SK-N-SH (cell line): Measurements from ENCODE around the gene RNF130. TPM values are rescaled to one million over a fixed set of nuclear protein-coding genes. Genes with fewer than 3 reads are reported as not detected.

ENCODE experiments used
- CTCF ChIA-PET: fragments of 300-600, 350-600 bp; formaldehyde crosslinking; extraction: SDS; loops from one replicate; lab custom pipeline; 2021; lab: Yijun Ruan, JAX
- POLR2A ChIA-PET: fragments of 350-600 bp; sonication (Branson Sonifier 250); formaldehyde crosslinking; extraction: SDS; loops from one replicate; lab custom pipeline; 2020; ENCODE audit warnings: antibody characterized with exemption, inconsistent platforms; lab: Yijun Ruan, JAX
- DNase-seq: peaks from one replicate; pipeline ENCODE4 v3.0.0; 2012
- H2AFZ ChIP-seq: fragments of 200-600 bp; sonication (generic); 2 replicates; pipeline ENCODE4 v1.8.1; 2016; ENCODE audit warnings: antibody characterized with exemption, mild to moderate bottlenecking, low read depth
- H3F3A ChIP-seq: fragments of 200-600 bp; sonication (generic); replicated peaks from 2 replicates; pipeline ENCODE3; 2016; ENCODE audit warnings: antibody characterized with exemption, mild to moderate bottlenecking; ENCODE audit not compliant: insufficient read depth
- H3K27ac ChIP-seq, 2 experiments: fragments of 200-500 bp in 1 of 2; fragments of 200-600 bp in 1 of 2; sonication (Bioruptor generic) in 1 of 2; sonication (generic), shearing (Covaris generic) in 1 of 2; 2 replicates each; pipeline versions ENCODE4 v1.5.1 to v1.6.1; 2014 to 2016; ENCODE audit warnings: low read depth in 2 of 2, inconsistent platforms in 1 of 2, low read length in 1 of 2, mild to moderate bottlenecking in 1 of 2, mixed read lengths in 1 of 2
- H3K27me3 ChIP-seq: fragments of 200-600 bp; sonication (generic), shearing (Covaris generic); 2 replicates; pipeline ENCODE4 v1.6.1; 2016; ENCODE audit warnings: mixed run types; ENCODE audit not compliant: insufficient read depth
- H3K36me3 ChIP-seq, 2 experiments: fragments of 200-500 bp in 1 of 2; fragments of 200-600 bp in 1 of 2; sonication (Bioruptor generic) in 1 of 2; sonication (generic) in 1 of 2; replicated peaks in 1 of 2; 2 replicates each; pipeline versions ENCODE3 to v1.5.1; 2014 to 2016; ENCODE audit warnings: low read length in 1 of 2, mild to moderate bottlenecking in 1 of 2; ENCODE audit not compliant: insufficient read depth in 2 of 2, control insufficient read depth in 1 of 2
- H3K4me1 ChIP-seq, 2 experiments: fragments of 200-500 bp in 1 of 2; fragments of 200-600 bp in 1 of 2; sonication (Bioruptor generic) in 1 of 2; sonication (generic), shearing (Covaris generic) in 1 of 2; 2 replicates each; pipeline versions ENCODE4 v1.5.1 to v1.6.1; 2014 to 2016; ENCODE audit warnings: low read depth in 1 of 2, low read length in 1 of 2, mixed run types in 1 of 2; ENCODE audit not compliant: insufficient read depth in 2 of 2, control insufficient read depth in 1 of 2
- H3K4me2 ChIP-seq: fragments of 200-600 bp; sonication (generic), shearing (Covaris generic); 2 replicates; pipeline ENCODE4 v1.6.1; 2017; ENCODE audit warnings: mixed run types
- H3K4me3 ChIP-seq, 2 experiments: fragments of 200-500 bp in 1 of 2; fragments of 200-600 bp in 1 of 2; sonication (Bioruptor generic) in 1 of 2; sonication (generic), shearing (Covaris generic) in 1 of 2; 2 replicates each; pipeline versions ENCODE4 v1.5.1 to v1.8.1; 2014 to 2016; ENCODE audit warnings: low read depth in 2 of 2, inconsistent platforms in 1 of 2, low read length in 1 of 2, mild to moderate bottlenecking in 1 of 2, mixed read lengths in 1 of 2, moderate library complexity in 1 of 2
- H3K79me2 ChIP-seq: fragments of 200-600 bp; sonication (generic); 2 replicates; pipeline ENCODE4 v1.8.1; 2017; ENCODE audit warnings: mild to moderate bottlenecking; ENCODE audit not compliant: insufficient read depth
- H3K9ac ChIP-seq: fragments of 200-600 bp; sonication (generic); 2 replicates; pipeline ENCODE4 v1.6.1; 2017; ENCODE audit warnings: mixed run types
- H3K9me2 ChIP-seq: fragments of 200-600 bp; sonication (generic); 2 replicates; pipeline ENCODE4 v1.6.1; 2017; ENCODE audit warnings: mixed run types
- H3K9me3 ChIP-seq: fragments of 200-600 bp; sonication (generic); 2 replicates; pipeline ENCODE4 v1.6.1; 2017; ENCODE audit warnings: mixed run types, mild to moderate bottlenecking, moderate library complexity
- H4K20me1 ChIP-seq: fragments of 200-600 bp; sonication (generic); 2 replicates; pipeline ENCODE4 v1.6.1; 2017; ENCODE audit warnings: mild to moderate bottlenecking, mixed run types; ENCODE audit not compliant: insufficient read depth
- CHD2 ChIP-seq: fragments of 150-350 bp; IDR thresholded peaks from 2 replicates; pipeline ENCODE4 v1.6.1; 2018; ENCODE audit warnings: low read length; ENCODE audit not compliant: partially characterized antibody
- EP300 ChIP-seq, 2 experiments: IDR thresholded peaks; 2 replicates each; pipeline versions ENCODE4 v1.4.0 to v1.6.1; 2012; ENCODE audit warnings: borderline replicate concordance in 1 of 2, low read depth in 1 of 2, low read length in 1 of 2
- JUND ChIP-seq: IDR thresholded peaks from 2 replicates; pipeline ENCODE4 v1.4.0; 2012
- POLR2AphosphoS5 ChIP-seq: IDR thresholded peaks from 2 replicates; pipeline ENCODE4 v1.6.1; 2012; ENCODE audit warnings: low read depth, low read length
- RAD21 ChIP-seq: IDR thresholded peaks from 2 replicates; pipeline ENCODE4 v1.6.1; 2012; ENCODE audit warnings: mild to moderate bottlenecking, low read length
- RFX5 ChIP-seq: IDR thresholded peaks from 2 replicates; pipeline ENCODE4 v1.6.1; 2012; ENCODE audit warnings: mild to moderate bottlenecking, improper control_type of control experiment, low read length
- SMC3 ChIP-seq: IDR thresholded peaks from 2 replicates; pipeline ENCODE4 v1.6.1; 2012; ENCODE audit warnings: low read depth, low read length, improper control_type of control experiment
- TAF1 ChIP-seq: IDR thresholded peaks from 2 replicates; pipeline ENCODE4 v1.6.1; 2012; ENCODE audit warnings: low read depth, mild to moderate bottlenecking, low read length, moderate library complexity, borderline replicate concordance
- TEAD4 ChIP-seq: IDR thresholded peaks from 2 replicates; pipeline ENCODE4 v1.4.0; 2012; ENCODE audit warnings: mild to moderate bottlenecking, borderline replicate concordance; ENCODE audit not compliant: insufficient read depth
- WGBS: methylation state at CpG from one replicate; pipeline ENCODE4 v1.1.6; 2017; ENCODE audit warnings: low lambda C conversion rate; 5-methylcytosine and 5-hydroxymethylcytosine counted together
- polyA plus RNA-seq, 3 experiments: library from polyadenylated mRNA; depleted of rRNA; stranded (reverse); fragments of >200 nt; gene quantifications; 2 replicates each; pipeline ENCODE4 v1.2.3, GENCODE V29; 2012
- TF ChIP-seq, protein P1 (sequence below): IDR thresholded peaks from 2 replicates; pipeline ENCODE4; 2012
- TF ChIP-seq, protein P2 (sequence below): fragments of 150-350 bp; IDR thresholded peaks from 2 replicates; pipeline ENCODE4 v1.6.1; 2017; ENCODE audit warnings: antibody characterized with exemption, low read length, low read depth, borderline replicate concordance
- TF ChIP-seq, protein P3 (sequence below): IDR thresholded peaks from 2 replicates; pipeline ENCODE4 v1.4.0; 2012; ENCODE audit warnings: low read depth, borderline replicate concordance
- TF ChIP-seq, protein P4 (sequence below): IDR thresholded peaks from 2 replicates; pipeline ENCODE4 v1.4.0; 2012; ENCODE audit warnings: low read depth

RNF130 gene
- polyA plus RNA-seq, 1 of the 3 experiments (the other 2 are of a cell fraction), result 41.4 TPM

DNA sequence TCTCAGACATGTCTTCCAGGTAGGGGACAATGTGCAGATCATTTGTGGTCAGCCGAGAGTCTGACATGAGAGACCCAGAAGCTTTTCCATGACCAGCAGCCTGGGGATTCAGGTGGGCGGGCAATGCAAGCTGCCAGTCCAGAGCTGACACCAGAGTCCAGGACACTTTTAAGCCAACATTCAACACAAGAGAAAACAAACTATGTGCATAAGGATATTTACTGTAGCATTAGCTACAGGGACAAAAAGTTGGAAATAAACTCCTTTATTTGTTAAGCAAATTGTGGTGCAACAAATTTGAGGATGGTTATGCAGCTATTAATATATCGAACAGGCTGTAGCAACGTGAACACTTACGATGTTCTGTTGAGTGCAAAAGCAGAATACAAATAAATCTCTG is 9.9 kb upstream of the RNF130 start (continued):
- TF ChIP-seq TEAD4, result no peak
- no peak for TF ChIP-seq POLR2AphosphoS5
- no peak for TF ChIP-seq TAF1
- no peak for TF ChIP-seq RFX5

DNA sequence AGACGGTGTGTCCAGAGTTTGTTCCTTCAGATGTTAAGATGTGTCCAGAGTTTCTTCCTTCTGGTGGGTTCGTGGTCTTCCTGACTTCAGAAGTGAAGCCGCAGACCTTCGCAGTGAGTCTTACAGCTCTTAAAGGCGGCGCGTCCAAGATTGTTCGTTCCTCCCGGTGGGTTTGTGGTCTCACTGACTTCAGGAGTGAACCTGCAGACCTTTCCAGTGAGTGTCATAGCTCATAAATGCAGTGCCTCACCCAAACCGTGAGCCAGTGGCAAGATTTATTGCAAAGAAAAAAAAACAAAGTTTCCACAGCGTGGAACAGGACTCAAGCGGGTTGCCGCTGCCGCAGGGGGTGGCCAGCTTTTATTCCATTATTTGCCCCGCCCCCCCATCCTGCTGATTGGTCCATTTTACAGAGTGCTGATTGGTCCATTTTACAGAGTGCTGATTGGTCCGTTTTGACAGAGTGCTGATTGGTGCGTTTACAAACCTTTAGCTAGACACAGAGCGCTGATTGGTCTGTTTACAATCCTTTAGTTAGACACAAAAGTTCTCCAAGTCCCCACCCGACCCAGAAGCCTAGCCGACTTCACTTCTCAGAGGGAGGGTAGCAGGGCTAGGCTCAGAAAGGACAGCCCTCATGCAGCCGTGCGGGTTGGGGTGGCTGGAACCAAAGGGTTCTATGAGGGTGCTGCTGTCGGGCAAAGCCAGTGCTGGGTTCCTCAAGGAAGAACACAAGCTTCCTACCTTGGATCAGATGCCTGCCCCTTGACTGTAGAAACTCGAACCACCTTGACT is 9.1 kb upstream of the RNF130 start:
- no peak for DNase-seq
- POLR2A ChIA-PET, result no interaction called here
- Histone ChIP-seq H3K9me2 (no peaks in the 10 kb centered on the region), H3F3A (no peaks in the 10 kb centered on the region), H3K9ac (no peak overlapping the region), H2AFZ (no peak overlapping the region), H3K4me2 (no peak overlapping the region), H3K9me3 (no peaks in the 10 kb centered on the region), H3K36me3 (no peaks in the 10 kb centered on the region), H3K4me1 (peaks cover 0 to 3% of the 10 kb centered on the region in 2 experiments; a peak in 1 of 4 replicates), H4K20me1 (no peaks in the 10 kb centered on the region), H3K4me3 (no peak overlapping the region), H3K27me3 (no peaks in the 10 kb centered on the region), H3K79me2 (no peaks in the 10 kb centered on the region), H3K27ac (no peak overlapping the region)
- CTCF ChIA-PET, result interaction anchor here (1.1 to 3.6 kb wide), 2 partner anchors 10 to 106 kb away, joined by 3 to 22 read pairs; no protein-coding TSS in a partner anchor
- TF ChIP-seq JUND (no peak), SMC3 (no peak)
- TF ChIP-seq, protein P1, sequence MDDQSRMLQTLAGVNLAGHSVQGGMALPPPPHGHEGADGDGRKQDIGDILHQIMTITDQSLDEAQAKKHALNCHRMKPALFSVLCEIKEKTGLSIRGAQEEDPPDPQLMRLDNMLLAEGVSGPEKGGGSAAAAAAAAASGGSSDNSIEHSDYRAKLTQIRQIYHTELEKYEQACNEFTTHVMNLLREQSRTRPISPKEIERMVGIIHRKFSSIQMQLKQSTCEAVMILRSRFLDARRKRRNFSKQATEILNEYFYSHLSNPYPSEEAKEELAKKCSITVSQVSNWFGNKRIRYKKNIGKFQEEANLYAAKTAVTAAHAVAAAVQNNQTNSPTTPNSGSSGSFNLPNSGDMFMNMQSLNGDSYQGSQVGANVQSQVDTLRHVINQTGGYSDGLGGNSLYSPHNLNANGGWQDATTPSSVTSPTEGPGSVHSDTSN, result no peak
- TF ChIP-seq, protein P2, sequence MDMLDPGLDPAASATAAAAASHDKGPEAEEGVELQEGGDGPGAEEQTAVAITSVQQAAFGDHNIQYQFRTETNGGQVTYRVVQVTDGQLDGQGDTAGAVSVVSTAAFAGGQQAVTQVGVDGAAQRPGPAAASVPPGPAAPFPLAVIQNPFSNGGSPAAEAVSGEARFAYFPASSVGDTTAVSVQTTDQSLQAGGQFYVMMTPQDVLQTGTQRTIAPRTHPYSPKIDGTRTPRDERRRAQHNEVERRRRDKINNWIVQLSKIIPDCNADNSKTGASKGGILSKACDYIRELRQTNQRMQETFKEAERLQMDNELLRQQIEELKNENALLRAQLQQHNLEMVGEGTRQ, result no peak
- 59% methylated on average over 24 of the region's 24 CpGs for WGBS

DNA sequence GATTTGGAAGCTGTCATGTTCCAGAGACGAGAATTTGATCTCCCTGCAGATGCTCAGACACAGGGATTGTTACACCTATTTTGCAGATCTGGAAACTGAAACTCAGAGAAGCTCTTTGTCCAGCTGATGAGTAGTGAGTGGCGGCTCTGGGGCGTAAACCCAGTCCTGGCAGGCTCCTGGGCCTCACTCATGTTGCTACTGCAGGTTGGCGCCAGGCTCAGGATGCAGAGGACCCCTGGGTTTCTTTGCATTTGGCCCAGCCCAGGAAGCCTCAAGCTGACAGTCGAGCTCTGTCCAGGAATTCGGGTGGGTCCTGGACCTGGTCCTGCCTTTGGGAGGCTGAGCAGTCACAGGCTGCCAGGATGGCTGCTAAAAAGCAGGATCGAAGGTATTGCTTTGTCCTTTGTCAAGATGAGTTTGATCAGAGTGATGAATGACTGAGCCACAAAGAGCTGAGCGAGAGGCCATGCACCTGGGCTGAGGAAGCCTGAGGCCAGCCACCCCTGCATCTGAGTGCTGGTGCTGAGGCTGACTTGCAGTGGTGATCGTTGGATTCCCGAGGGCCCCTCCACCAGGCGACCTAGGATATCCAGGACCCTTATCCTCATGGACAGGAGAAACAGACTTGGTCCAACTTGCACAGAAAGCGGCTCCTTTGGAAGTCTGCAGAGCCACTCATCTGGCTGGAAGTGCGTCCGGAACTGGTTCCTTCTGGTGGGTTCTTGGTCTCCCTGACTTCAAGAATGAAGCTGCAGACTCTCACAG is 8.3 kb upstream of the RNF130 start:
- Histone ChIP-seq H4K20me1 (no peaks in the 10 kb centered on the region), H3K27me3 (no peaks in the 10 kb centered on the region), H3K36me3 (no peaks in the 10 kb centered on the region), H3K9me3 (no peaks in the 10 kb centered on the region), H3K79me2 (no peaks in the 10 kb centered on the region), H3K4me1 (no peaks in the 10 kb centered on the region; a peak in 1 of 4 replicates), H3K9ac (no peak overlapping the region), H2AFZ (no peak overlapping the region), H3F3A (no peaks in the 10 kb centered on the region), H3K4me3 (no peak overlapping the region), H3K9me2 (no peaks in the 10 kb centered on the region), H3K4me2 (no peak overlapping the region), H3K27ac (no peak overlapping the region)
- 43% methylated on average over 8 of the region's 14 CpGs for whole genome bisulfite sequencing
- DNase-seq, result no peak
- ChIA-PET CTCF (interaction anchor here (0.9 to 3.6 kb wide), 3 partner anchors 11 to 105 kb away, joined by 3 to 22 read pairs (median 3); no protein-coding TSS in a partner anchor), POLR2A (no interaction called here)
- TF ChIP-seq CHD2 (no peak), RAD21 (no peak), EP300 (IDR thresholded peaks at IDR 0.05; ENCODE audit: borderline replicate concordance in 1 of 2, low read depth in 1 of 2, low read length in 1 of 2) (no peak)
- TF ChIP-seq, protein P3, sequence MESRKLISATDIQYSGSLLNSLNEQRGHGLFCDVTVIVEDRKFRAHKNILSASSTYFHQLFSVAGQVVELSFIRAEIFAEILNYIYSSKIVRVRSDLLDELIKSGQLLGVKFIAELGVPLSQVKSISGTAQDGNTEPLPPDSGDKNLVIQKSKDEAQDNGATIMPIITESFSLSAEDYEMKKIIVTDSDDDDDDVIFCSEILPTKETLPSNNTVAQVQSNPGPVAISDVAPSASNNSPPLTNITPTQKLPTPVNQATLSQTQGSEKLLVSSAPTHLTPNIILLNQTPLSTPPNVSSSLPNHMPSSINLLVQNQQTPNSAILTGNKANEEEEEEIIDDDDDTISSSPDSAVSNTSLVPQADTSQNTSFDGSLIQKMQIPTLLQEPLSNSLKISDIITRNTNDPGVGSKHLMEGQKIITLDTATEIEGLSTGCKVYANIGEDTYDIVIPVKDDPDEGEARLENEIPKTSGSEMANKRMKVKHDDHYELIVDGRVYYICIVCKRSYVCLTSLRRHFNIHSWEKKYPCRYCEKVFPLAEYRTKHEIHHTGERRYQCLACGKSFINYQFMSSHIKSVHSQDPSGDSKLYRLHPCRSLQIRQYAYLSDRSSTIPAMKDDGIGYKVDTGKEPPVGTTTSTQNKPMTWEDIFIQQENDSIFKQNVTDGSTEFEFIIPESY, result no peak
- TF ChIP-seq, protein P4, sequence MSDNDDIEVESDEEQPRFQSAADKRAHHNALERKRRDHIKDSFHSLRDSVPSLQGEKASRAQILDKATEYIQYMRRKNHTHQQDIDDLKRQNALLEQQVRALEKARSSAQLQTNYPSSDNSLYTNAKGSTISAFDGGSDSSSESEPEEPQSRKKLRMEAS, result no peak
